HG03045 (cell line): ENCODE results near the gene GSTT2.
"Not testable (repeated sequence)": the region's sequence is repeated elsewhere in the genome, so short reads cannot be mapped to it uniquely, and the experiment has no call there.

ENCODE experiments used
- ATAC-seq: cut with Tn5 transposase; IDR thresholded peaks from one replicate; pipeline ENCODE4 v1.9.1; 2021; ENCODE audit warnings: mild to moderate bottlenecking, moderate library complexity; ENCODE audit not compliant: unreplicated experiment

GSTT2 gene

GRCh38 chr22:23971927-23972326 lies 8.0 kb upstream of the GSTT2 start:
- ATAC-seq = not testable (repeated sequence)

DNA sequence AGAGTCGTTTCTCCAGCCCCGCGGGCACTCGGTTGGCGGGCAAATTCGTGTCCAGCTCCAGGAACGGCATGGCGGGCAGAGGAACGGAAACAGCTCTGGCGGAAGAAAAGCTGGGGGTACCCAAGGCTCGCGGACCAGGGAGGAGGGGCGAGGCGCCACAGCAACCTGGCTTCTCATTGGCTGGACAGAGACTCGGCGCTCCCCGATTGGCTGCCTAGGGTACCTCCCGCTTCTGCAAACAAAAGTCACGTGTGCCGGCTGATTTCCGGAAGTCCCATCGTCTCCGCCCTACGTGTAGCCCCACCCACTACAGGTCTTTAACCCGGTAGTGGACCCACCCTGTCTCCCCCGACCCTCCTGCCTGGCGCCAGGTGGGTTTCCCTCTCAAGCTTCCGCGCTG lies 5.6 kb upstream of the GSTT2 start, which contains the start of gene DDT:
Gene DDT (minus strand): TSS at position 97 of the 400 bp plus-strand sequence. CDS start 27 bp downstream, at position 70.
- peak; percentile 87 for ATAC-seq

GRCh38 chr22:23974836-23975352 lies 5.0 kb upstream of the GSTT2 start:
- peak; percentile 30 for ATAC-seq

DNA sequence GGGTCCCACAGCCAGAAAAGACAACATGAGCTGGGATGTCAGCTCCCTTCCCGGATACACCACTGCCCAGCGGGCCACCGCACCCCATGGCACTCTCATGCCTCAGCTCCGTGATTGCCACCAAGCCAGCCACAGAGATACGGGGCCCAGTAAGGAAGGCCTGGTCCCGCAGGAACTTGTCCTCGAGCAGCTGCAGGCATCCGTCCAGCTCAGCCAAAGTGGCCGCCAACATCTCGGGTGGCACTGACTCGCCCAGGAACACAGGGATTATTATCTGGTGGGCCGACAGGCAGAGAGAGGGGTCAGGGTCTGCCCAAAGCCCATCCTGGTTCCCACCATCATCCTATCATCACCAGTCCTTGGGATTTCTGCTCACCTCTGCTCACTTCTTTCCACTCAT lies 2.6 kb upstream of the GSTT2 start:
- ATAC-seq = not testable (repeated sequence)

GRCh38 chr22:23980567-23980966 lies 633 bp downstream of the GSTT2 start:
- ATAC-seq = not testable (repeated sequence)

- ATAC-seq = no peak
Measured at GRCh38 chr22:23984430-23984829, 4.5 kb downstream of the GSTT2 start.

DNA sequence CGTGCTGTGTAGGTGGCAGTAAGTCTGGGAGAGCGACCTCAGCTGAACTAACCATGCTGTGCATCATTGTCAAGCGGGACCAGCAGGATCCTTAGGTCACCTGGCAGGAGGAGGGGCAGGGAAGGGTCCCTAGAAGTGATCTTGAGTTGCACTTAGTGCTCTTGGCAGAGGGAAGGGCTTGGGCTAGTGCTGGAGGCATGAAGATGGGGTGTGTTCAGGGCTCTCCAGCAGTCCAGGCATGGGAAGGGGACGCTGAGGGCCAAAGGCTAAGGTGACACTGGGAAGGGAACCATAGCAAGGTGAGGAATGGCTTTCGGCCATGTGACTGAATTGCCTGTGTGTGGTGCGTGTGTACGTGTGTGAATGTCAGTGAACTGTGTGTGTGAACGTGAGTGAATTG lies 6.2 kb downstream of the GSTT2 start:
- not testable (repeated sequence) for ATAC-seq

GRCh38 chr22:23986538-23987178 lies 6.7 kb downstream of the GSTT2 start:
- ATAC-seq = not testable (repeated sequence)

GRCh38 chr22:23989583-23990244 lies 9.8 kb downstream of the GSTT2 start:
- not testable (repeated sequence) for ATAC-seq

- ATAC-seq = not testable (repeated sequence)
Measured at GRCh38 chr22:23993080-23993479, 13.1 kb downstream of the GSTT2 start.

GRCh38 chr22:23993581-23994177 lies 13.7 kb downstream of the GSTT2 start:
- ATAC-seq = not testable (repeated sequence)

DNA sequence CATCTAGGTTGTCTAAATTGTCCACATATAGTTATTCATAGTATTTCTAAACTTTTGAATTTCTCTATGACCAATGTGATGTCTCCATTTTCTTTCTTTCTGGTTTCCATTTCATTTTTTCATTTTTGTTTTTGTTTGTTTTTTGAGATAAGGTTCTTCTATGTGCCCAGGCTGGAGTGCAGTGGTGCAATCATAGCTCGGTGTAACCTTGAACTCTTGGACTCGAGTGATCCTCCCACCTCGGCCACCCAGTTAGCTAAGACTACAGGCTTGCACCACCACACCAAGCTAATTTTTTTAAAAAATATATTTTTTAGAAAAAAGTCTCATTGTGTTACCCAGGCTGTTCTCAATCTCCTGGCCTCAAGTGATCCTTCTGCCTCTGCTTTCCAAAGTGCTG lies 17.2 kb downstream of the GSTT2 start:
- no peak for ATAC-seq

GRCh38 chr22:23999779-24000178 lies 19.8 kb downstream of the GSTT2 start:
- not testable (repeated sequence) for ATAC-seq

- no peak for ATAC-seq
Measured at GRCh38 chr22:24001314-24001713, 21.4 kb downstream of the GSTT2 start.

- ATAC-seq = no peak
Measured at GRCh38 chr22:24002272-24002671, 22.3 kb downstream of the GSTT2 start.

GRCh38 chr22:24002851-24003250 lies 22.9 kb downstream of the GSTT2 start:
- ATAC-seq = no peak

- no peak for ATAC-seq
Measured at GRCh38 chr22:24003887-24004286, 24.0 kb downstream of the GSTT2 start.

DNA sequence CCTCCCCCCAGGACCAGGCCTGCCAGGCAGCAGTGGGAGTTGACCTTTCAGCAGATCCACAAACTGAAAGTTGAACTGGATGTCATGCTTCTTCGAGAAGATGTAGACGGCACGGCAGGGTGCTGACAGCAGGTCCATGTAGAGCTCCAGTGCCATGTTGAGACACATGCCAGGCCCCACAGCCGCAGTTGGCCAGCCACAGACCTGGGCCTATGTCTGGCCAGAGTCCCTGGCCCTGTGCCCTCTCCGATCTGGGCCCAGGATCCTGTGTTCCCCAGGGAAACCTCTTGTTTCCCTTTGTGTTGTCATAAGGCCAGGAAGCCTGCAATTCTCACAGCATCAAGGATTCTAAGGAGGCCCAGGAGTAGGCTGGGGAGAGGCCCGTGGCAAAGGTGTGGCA lies 25.3 kb downstream of the GSTT2 start, which contains the start of gene GSTT4:
Gene GSTT4 (minus strand): TSS at position 253 of the 400 bp plus-strand sequence. CDS start 97 bp downstream, at position 156.
- no peak for ATAC-seq

DNA sequence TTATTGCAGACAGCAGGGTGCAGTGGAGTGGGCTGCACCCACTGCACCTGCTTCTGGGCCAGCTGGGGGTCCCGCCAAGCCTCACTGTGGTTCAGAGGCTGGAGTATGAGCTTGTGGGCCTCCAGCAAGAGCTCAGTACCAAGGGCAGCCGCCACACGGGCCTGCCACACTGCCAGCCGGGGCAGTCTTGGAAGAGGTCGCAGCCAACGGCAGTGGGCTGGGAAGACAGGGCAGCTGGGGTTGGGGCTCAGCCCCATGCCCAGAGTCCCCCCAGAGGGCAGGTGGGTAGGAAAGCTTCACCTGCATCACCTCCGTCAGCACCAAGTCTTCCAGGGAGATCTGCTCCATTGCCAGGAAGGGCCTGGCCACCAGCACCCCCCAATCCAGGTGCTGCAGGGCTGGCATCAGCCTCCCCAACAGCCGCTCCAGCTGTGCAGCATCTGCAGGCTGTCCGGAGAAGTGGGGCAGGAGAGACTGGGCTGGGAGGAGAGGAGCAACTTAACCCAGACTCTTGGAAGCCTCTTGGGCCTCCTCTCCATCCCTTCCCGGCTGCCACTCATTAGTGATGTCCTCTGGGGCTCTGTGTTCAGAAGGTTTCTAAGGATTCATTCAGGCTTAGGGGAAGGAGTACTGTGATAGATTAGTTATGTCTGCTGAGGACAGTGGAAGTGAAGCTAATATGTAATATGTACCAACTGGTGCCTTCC lies 26.4 kb downstream of the GSTT2 start:
- no peak for ATAC-seq

DNA sequence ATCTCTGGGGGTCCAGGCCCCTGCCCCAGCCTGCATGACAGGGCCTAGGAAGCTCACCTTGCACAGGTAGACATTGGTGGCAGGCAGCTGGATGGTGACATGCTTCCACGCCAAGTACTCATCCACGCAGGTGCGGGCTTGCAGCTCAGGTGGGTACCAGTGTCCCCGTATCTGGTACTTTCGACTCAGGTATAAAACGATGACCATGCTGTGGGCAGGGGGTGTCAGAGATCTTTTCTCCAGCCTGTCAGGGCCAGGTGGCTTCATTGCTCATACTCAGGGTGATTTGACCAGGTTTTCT lies 26.9 kb downstream of the GSTT2 start:
- no peak for ATAC-seq
